ENCODE results near the gene TRPC3.

Gene TRPC3

GRCh38 chr4:121951521-121952110, at the start of gene TRPC3:
TSS of gene TRPC3 (minus strand) at chr4:121952060. CDS start at chr4:121951680, 380 bp downstream.
- peak; percentile 36 for DNase-seq (ENCODE audit: insufficient read length, low spot score)
- FAIRE-seq, result no peak

GRCh38 chr4:122000849-122001248, 49.0 kb upstream of the TRPC3 start:
- DNase-seq (ENCODE audit: insufficient read length, low spot score) (no peak), FAIRE-seq (no peak)

- FAIRE-seq (no peak), DNase-seq (ENCODE audit: insufficient read length, low spot score) (no peak)
These were observed 46.2 kb upstream of the TRPC3 start for GRCh38 chr4:121998024-121998423.

GRCh38 chr4:121995790-121996537, 44.1 kb upstream of the TRPC3 start:
- FAIRE-seq, result no peak
- no peak for DNase-seq (ENCODE audit: insufficient read length, low spot score)

GRCh38 chr4:121991968-121992367, 40.1 kb upstream of the TRPC3 start:
- no peak for FAIRE-seq

GRCh38 chr4:121990489-121990888, 38.6 kb upstream of the TRPC3 start:
- no peak for FAIRE-seq

More at GRCh38 chr4:121991968-121992367, 40.1 kb upstream of the TRPC3 start:
- DNase-seq (ENCODE audit: insufficient read length, low spot score), result no peak

GRCh38 chr4:121989715-121990114, 37.9 kb upstream of the TRPC3 start:
- DNase-seq (ENCODE audit: insufficient read length, low spot score) (no peak), FAIRE-seq (no peak)

More at GRCh38 chr4:121990489-121990888, 38.6 kb upstream of the TRPC3 start:
- no peak for DNase-seq (ENCODE audit: insufficient read length, low spot score)

GRCh38 chr4:121988950-121989349, 37.1 kb upstream of the TRPC3 start:
- DNase-seq (ENCODE audit: insufficient read length, low spot score) (no peak), FAIRE-seq (no peak)

GRCh38 chr4:121980643-121981042, 28.8 kb upstream of the TRPC3 start:
- FAIRE-seq (peak; percentile 61), DNase-seq (ENCODE audit: insufficient read length, low spot score) (no peak)

- DNase-seq (ENCODE audit: insufficient read length, low spot score) (no peak), FAIRE-seq (no peak)
These were observed 26.3 kb upstream of the TRPC3 start for GRCh38 chr4:121978172-121978516.

GRCh38 chr4:121977251-121978171, 25.7 kb upstream of the TRPC3 start:
- DNase-seq (ENCODE audit: insufficient read length, low spot score), result peak; percentile 37

GRCh38 chr4:121975784-121976183, 23.9 kb upstream of the TRPC3 start:
- DNase-seq (ENCODE audit: insufficient read length, low spot score) (no peak), FAIRE-seq (peak; percentile 14)

More at GRCh38 chr4:121977251-121978171, 25.7 kb upstream of the TRPC3 start:
- peak; percentile 93 for FAIRE-seq

- DNase-seq (ENCODE audit: insufficient read length, low spot score) (no peak), FAIRE-seq (no peak)
These were observed 22.0 kb upstream of the TRPC3 start for GRCh38 chr4:121973816-121974215.

GRCh38 chr4:121968859-121969258, 17.0 kb upstream of the TRPC3 start:
- DNase-seq (ENCODE audit: insufficient read length, low spot score) (no peak), FAIRE-seq (no peak)

GRCh38 chr4:121964958-121965357, 13.1 kb upstream of the TRPC3 start:
- no peak for FAIRE-seq
- no peak for DNase-seq (ENCODE audit: insufficient read length, low spot score)

GRCh38 chr4:121960818-121961217, 9.0 kb upstream of the TRPC3 start:
- no peak for DNase-seq (ENCODE audit: insufficient read length, low spot score)
- FAIRE-seq, result no peak

- no peak for FAIRE-seq
- DNase-seq (ENCODE audit: insufficient read length, low spot score), result no peak
These were observed 6.9 kb upstream of the TRPC3 start for GRCh38 chr4:121958777-121959176.

- DNase-seq (ENCODE audit: insufficient read length, low spot score) (no peak), FAIRE-seq (no peak)
These were observed 5.4 kb upstream of the TRPC3 start for GRCh38 chr4:121957266-121957665.

- no peak for FAIRE-seq
- no peak for DNase-seq (ENCODE audit: insufficient read length, low spot score)
These were observed 2.0 kb upstream of the TRPC3 start for GRCh38 chr4:121953860-121954259.

GRCh38 chr4:121952290-121952689, 430 bp upstream of the TRPC3 start:
- FAIRE-seq, result no peak

More at GRCh38 chr4:121952290-121952689, 430 bp upstream of the TRPC3 start:
- DNase-seq (ENCODE audit: insufficient read length, low spot score), result no peak

Measured in GM19239 (cell line).